ENCODE results near the gene ZFHX3.

The ZFHX3 gene

GRCh38 chr16:72824761-72825160 is 223.2 kb downstream of the ZFHX3 start:
- no peak for DNase-seq (ENCODE audit: low spot score)

DNA sequence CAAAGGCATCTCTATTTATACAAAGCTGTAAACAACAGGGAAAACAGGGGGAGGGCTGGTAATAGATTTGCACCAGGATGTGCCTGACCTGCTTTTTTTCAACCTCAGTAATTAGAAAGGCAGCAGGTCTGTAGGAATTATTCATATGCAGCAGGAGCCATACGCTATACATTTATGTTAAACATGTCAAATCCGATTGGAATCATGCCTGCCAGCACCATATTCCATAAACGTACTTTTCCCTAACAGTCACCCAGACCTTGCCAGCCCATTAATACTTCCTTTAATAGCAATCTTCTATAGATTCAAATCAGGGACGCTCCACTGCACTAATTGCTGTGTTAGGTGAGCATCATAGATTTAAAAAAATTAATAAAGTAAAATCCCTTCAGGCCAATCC is 223.9 kb downstream of the ZFHX3 start:
- no peak for DNase-seq (ENCODE audit: low spot score)

GRCh38 chr16:72821185-72821950 is 226.6 kb downstream of the ZFHX3 start:
- no peak for DNase-seq (ENCODE audit: low spot score)

GRCh38 chr16:72819345-72819744 is 228.6 kb downstream of the ZFHX3 start:
- no peak for DNase-seq (ENCODE audit: low spot score)

DNA sequence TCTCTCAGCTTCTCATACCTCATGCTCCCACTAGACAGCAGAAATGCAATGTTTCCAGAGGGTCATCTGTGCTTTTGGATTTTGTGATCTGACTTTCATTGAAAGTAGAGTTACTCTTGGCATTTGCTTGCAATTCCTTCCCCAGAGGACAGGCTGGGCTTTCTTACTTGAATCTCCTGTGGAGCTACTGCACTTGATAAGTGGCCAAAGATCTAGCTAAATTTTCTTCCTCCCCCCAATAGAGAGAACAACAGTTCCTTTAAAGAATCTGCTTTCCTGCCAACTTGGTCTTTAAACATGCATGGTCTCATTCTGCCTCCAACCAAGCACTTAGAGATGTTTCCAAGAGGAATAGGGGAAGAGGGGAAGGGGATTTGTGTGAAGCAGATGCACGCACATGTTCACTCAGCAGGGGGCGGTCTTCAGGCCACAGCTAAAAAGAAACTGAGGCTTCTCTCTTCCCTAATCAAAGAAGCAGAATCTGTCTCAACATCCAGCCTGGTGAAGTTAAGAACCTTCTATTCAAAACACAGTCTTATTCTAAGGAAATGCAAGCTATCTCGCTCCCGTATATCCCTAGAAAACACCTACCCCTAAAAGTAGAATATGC is 229.6 kb downstream of the ZFHX3 start:
- DNase-seq (ENCODE audit: low spot score), result no peak

GRCh38 chr16:72815348-72816318 is 232.3 kb downstream of the ZFHX3 start:
- DNase-seq (ENCODE audit: low spot score), result no peak

GRCh38 chr16:72814226-72814625 is 233.7 kb downstream of the ZFHX3 start:
- DNase-seq (ENCODE audit: low spot score), result no peak

- no peak for DNase-seq (ENCODE audit: low spot score)
Measured at GRCh38 chr16:72812672-72813071, 235.3 kb downstream of the ZFHX3 start.

- DNase-seq (ENCODE audit: low spot score), result no peak
Measured at GRCh38 chr16:72811876-72812275, 236.1 kb downstream of the ZFHX3 start.

DNA sequence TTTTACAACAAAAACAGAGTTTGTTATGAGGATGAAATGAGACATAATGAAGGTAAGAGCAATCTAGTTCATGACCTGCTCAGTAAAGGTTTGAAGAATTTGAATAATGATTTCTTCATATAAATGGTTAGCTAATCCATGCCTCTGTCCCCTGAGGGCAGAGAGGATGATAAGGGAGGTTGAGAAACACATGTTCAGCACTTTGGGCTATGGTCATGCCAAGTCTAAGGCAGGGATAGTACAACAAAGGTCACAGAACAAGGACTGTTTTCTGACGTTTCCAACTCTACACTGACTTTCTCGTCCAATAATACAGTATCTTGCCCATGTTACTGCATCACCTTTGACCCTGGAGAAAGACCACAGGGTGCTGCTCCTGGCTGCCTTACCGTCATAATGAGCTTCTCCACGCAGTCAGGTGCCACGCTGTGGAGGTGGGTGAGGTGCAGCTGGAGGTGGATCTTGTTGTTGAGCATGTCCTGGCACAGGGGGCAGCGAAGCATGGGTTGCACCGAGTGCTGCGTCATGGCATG is 236.7 kb downstream of the ZFHX3 start:
- no peak for DNase-seq (ENCODE audit: low spot score)

DNA sequence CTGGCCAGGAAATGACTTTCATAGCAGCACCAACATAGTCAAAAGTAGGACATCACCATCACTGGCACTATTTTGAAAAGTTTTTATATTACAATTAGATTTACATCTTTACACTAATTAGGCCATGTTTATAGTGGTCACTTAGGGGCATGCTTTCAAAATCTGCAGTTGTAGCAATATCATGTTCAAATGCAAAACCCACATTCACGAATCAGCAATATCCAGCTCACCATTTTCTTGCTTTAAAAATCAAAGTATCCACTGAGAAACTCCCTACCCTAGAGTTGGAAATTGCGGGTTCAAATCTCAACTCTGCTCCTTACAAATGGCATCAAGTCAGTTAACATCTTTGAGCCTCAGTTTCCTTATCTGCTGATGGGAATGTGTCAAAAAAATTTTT is 237.4 kb downstream of the ZFHX3 start:
- no peak for DNase-seq (ENCODE audit: low spot score)

DNA sequence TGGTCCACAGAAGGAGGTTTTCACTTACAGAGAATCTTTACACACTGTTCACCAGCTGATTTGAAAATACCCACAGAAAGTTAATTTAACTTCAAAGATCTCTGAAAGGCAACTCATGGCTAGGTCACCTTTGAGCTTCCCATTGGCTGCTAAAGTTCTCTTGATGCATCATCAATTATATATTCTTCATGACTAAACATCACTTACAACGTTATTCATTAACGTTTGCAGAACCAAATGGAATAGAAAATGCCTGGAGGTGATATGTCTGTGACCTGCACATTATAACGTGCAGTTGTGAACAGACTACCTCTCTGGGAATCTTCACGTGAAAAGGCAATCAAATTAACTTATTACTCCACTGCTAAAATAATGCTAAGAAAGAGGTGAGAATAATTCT is 238.5 kb downstream of the ZFHX3 start:
- DNase-seq (ENCODE audit: low spot score), result no peak

DNA sequence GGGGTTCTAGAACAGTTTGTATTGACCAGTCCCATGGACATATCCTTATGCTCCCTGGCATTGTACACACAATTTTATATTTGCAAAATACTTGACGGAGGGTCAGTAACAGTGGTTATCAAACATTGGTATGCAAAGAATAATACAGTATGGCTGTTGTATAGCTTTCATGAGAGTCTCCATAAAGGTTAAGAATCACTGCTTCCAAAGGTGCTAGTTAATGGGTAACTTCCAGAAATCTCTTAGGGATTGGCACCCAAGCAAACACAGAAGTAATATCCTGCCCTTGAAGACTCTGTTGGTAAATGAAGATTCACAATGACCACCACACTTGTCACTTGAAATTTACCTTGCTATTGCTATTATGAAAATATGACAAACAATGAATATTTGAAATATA is 239.2 kb downstream of the ZFHX3 start:
- no peak for DNase-seq (ENCODE audit: low spot score)

GRCh38 chr16:72807245-72807644 is 240.7 kb downstream of the ZFHX3 start:
- DNase-seq (ENCODE audit: low spot score), result no peak

DNA sequence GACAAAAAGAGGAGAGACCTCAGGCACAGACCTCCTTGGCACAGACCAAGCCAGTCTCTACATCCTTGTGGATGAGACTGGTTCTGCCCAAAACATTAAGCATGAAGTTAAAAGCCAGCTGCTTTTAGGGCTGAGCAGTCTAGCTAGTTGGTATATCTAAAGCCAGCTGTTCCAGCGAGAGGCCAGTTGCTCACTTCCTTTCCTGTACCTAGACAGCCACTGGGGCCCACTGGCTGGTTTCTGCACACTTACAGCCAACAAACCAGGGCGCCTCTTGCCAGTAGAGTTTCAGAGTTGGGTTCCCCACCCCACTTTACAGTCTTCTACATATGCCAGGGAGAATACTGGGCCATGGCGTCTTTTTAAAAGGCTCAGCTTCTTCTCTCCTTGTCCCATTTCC is 242.4 kb downstream of the ZFHX3 start:
- no peak for DNase-seq (ENCODE audit: low spot score)

DNA sequence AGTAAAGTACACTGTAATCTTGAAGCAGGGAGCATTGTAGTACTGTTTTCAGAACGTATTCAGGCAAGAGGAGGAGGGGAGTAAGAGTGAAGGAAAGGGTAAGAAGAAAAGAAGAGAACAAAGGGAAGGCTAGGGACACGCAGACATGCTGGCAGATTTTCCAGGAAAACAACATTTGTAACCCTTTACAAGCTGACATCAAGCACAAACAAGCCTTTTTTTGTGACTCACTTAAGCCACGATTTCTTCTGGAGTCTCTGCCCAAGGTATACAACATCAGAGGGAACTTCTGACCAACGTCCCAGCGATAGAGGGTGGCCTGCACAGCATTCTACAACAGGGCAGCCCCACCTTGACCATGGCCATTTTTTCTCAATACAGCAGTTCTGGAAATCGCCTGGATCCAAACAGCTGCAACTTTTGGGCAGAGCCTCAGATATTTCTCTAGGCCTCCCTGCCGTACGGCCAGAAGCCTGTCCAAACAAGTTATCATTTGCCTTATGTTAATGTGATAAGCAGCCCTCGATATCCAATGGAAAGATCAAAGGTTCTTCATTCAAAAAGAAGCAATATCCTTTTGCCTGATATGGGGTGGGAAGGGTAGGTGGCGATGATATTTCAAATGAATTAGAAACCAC is 247.3 kb downstream of the ZFHX3 start:
- no peak for DNase-seq (ENCODE audit: low spot score)

- DNase-seq (ENCODE audit: low spot score), result no peak
Measured at GRCh38 chr16:72798264-72798663, 249.7 kb downstream of the ZFHX3 start.

DNA sequence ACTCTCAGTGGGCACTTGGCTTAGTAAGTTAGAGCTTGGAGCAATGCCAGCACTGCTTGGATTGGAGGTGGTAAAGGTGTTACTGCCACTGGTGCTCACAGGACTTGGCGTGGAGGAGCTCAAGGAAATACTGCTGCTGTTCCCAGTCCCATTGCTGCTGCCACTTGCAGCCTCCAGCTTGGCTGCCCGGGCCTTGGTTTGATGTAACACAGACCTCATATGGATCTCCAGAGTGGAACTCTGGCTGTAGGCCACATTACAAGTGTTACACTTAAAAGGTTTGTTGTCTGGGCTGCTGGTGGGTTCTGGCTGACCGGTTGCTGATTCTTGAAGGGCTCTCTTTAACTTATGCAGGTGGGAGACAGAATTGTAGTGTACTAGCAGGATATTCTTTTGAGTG is 250.3 kb downstream of the ZFHX3 start:
- no peak for DNase-seq (ENCODE audit: low spot score)

DNA sequence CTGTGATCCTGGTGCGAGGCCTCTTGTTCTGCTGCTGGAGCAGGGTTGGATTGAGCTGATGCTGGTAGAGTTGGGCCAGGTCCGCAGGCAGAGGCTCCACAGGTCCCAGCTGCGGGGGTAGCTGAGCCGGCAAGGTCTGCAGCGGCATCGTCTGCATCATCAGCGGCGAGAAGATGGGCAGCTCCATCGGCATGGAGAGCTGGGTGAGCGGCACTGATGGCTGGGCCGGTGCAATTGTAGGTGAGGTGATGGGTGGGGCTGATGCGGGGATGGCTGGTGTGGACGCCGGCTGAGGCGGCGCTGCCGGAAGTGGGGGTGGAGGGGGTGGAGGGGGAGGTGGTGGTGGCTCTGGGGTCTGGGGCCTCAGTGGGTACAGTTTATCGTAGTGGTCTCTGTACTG is 251.7 kb downstream of the ZFHX3 start:
- no peak for DNase-seq (ENCODE audit: low spot score)

- DNase-seq (ENCODE audit: low spot score), result no peak
Measured at GRCh38 chr16:72794986-72795385, 252.9 kb downstream of the ZFHX3 start.

DNA sequence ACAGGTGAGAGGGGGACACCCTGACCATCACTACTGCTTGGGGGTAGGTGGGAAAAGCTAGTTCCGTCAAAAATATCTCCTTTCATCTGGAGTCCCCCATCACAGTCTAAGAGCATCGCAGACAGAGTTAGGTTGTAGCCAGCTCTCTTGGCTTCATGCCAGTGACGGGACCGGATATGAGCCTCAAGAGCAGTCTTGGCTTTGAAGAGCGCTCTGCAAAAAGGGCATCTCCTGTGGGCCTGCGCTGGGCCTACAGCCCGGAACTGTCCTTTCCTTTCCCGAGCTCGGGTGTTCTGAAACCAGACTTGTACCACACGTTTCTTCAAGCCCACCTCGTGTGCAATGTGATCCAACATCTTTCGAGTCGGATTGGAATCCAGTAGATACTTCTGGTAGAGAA is 253.6 kb downstream of the ZFHX3 start:
- DNase-seq (ENCODE audit: low spot score), result no peak

- DNase-seq (ENCODE audit: low spot score), result no peak
Measured at GRCh38 chr16:72793716-72794115, 254.2 kb downstream of the ZFHX3 start.
